HL-60 (cell line): Measurements from ENCODE around the gene C4B.
"Not testable (repeated sequence)": the region's sequence is repeated elsewhere in the genome, so short reads cannot be mapped to it uniquely, and the experiment has no call there.

Source experiments
- GABPA ChIP-seq: IDR thresholded peaks from 2 replicates; pipeline ENCODE4 v1.6.1; 2012; ENCODE audit warnings: low read depth
- POLR2AphosphoS5 ChIP-seq: IDR thresholded peaks from 2 replicates; pipeline ENCODE4 v1.6.1; 2012; ENCODE audit warnings: low read depth
- SPI1 ChIP-seq: IDR thresholded peaks from 2 replicates; pipeline ENCODE4 v1.6.1; 2012; ENCODE audit warnings: low read depth, mild to moderate bottlenecking, borderline replicate concordance
- TF ChIP-seq, protein P1 (sequence below): IDR thresholded peaks from one replicate; pipeline ENCODE4 v1.5.1; 2011; ENCODE audit warnings: low read length, control low read depth, inconsistent platforms; ENCODE audit not compliant: insufficient read depth

- TF ChIP-seq, protein P1, sequence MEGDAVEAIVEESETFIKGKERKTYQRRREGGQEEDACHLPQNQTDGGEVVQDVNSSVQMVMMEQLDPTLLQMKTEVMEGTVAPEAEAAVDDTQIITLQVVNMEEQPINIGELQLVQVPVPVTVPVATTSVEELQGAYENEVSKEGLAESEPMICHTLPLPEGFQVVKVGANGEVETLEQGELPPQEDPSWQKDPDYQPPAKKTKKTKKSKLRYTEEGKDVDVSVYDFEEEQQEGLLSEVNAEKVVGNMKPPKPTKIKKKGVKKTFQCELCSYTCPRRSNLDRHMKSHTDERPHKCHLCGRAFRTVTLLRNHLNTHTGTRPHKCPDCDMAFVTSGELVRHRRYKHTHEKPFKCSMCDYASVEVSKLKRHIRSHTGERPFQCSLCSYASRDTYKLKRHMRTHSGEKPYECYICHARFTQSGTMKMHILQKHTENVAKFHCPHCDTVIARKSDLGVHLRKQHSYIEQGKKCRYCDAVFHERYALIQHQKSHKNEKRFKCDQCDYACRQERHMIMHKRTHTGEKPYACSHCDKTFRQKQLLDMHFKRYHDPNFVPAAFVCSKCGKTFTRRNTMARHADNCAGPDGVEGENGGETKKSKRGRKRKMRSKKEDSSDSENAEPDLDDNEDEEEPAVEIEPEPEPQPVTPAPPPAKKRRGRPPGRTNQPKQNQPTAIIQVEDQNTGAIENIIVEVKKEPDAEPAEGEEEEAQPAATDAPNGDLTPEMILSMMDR = not testable (repeated sequence)
- TF ChIP-seq POLR2AphosphoS5, GABPA, SPI1: not testable (repeated sequence)
Measured at GRCh38 chr6:32038878-32039277, 24.3 kb downstream of the C4B start.
